ENCODE results near the gene KRT84. TPM values are rescaled to one million over a fixed set of nuclear protein-coding genes. Genes with fewer than 3 reads are reported as not detected.

Gene KRT84
- total RNA-seq, 3 donors from 2014 or later = not detected

DNA sequence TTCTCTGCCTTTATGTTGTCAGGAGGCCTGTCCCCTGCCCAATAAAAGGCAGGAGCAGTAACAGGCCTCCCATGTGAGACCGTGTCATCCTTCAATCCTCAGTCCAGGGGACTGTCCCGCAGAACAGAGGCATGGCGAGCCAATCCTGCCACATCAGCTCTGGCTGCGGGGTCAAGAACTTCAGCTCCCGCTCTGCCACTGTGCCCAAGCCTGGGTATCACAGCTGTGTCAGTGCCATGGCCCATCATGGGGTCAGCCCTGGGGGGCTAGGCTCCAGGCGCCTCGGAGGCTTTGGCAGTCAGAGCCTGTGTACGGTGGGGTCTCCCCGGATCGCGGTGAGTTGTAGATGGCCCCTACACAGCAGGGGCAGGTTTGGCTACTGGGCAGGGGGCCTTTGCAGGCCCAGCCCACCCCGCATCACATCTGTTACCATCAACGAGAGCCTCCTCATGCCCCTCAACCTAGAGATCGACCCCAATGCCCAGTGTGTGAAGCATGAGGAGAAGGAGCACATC, 44.3 kb downstream of the KRT84 start:
- H3K36me3 ChIP-seq = no peaks in the 10 kb centered on the region
- peaks cover 4 to 17% of the 10 kb centered on the region in 2 donors for H3K9me3 ChIP-seq
- H3K27ac ChIP-seq = no peak overlapping the region
- no peaks in the 10 kb centered on the region for H3K27me3 ChIP-seq
- TF ChIP-seq POLR2A (IDR thresholded peaks at IDR 0.05) (no peak), POLR2AphosphoS5 (IDR thresholded peaks at IDR 0.05) (no peak)
- TF ChIP-seq, protein P1, sequence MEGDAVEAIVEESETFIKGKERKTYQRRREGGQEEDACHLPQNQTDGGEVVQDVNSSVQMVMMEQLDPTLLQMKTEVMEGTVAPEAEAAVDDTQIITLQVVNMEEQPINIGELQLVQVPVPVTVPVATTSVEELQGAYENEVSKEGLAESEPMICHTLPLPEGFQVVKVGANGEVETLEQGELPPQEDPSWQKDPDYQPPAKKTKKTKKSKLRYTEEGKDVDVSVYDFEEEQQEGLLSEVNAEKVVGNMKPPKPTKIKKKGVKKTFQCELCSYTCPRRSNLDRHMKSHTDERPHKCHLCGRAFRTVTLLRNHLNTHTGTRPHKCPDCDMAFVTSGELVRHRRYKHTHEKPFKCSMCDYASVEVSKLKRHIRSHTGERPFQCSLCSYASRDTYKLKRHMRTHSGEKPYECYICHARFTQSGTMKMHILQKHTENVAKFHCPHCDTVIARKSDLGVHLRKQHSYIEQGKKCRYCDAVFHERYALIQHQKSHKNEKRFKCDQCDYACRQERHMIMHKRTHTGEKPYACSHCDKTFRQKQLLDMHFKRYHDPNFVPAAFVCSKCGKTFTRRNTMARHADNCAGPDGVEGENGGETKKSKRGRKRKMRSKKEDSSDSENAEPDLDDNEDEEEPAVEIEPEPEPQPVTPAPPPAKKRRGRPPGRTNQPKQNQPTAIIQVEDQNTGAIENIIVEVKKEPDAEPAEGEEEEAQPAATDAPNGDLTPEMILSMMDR (IDR thresholded peaks at IDR 0.05) = no peak
- no peak for DNase-seq (ENCODE audit: low spot score in 2 of 2)
- no peaks in the 10 kb centered on the region for H3K4me1 ChIP-seq
- intact Hi-C loops (cut with DNase I; ENCODE audit: low total_unique reads) = no loop called here
- no peak overlapping the region for H3K4me3 ChIP-seq

DNA sequence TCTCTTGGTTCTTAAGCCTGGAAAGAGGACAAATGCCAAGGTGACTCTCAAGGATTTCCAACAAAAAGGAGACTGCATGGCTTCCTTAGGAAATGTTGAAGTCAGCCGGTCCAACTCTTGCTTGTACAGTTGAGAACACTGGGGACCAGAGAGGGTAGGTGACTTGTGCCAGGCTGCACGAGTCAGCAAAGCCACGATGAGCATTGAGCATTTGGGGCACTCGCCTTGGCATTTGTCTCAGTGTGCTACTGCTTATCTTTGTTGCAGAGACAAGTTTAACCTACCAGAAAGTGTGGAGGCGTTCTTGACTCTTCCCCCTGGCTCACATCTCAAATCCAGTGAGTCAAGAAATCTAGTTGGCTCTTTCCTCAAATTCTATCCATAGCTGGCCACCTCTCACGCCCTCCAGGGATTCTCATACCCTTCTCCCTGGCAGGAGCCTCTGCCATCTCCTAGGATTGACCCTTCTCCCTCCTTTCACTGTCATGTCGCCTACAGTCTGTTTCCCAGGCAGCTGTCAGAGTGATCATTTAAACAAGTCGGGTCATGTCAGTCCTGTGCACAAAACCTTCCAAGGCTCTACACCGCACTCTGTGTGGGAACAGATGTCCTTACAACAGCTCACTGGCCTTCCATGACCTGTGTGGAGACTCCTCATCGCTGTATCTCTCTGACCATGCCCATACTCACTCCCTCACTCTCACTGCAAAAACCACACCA, 47.1 kb downstream of the KRT84 start:
- Histone ChIP-seq H3K9me3 (peaks cover 10 to 19% of the 10 kb centered on the region in 2 donors), H3K27me3 (no peaks in the 10 kb centered on the region), H3K27ac (peak overlapping the region in 1 of 2 donors; percentile 42), H3K4me3 (no peak overlapping the region), H3K4me1 (no peaks in the 10 kb centered on the region), H3K36me3 (no peaks in the 10 kb centered on the region)
- DNase-seq (ENCODE audit: low spot score in 2 of 2) = peak in 1 of 2 donors; percentile 88
- intact Hi-C loops (cut with DNase I; ENCODE audit: low total_unique reads) = no loop called here
- TF ChIP-seq POLR2A (IDR thresholded peaks at IDR 0.05) (no peak), POLR2AphosphoS5 (IDR thresholded peaks at IDR 0.05) (peak in 1 of 3 donors; percentile 31)
- TF ChIP-seq, protein P1 (IDR thresholded peaks at IDR 0.05) = no peak

DNA sequence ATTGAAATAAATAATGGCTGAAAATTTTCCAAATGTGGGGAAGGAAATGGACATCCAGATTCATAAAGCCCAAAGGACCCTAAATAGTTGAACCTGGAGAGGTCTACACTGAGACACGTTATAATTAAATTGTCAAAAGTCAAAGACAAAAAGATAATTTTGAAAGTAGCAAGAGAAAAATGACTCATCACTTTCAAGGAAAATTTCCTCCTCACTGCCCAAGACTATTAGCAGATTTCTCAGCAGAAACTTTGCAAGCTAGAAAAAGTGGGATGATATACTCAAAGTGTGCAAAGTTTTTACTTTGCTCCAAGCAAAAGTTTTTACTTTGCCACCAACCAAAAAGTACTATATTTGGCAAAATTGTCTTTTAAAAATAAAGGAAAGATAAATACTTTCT, 48.4 kb downstream of the KRT84 start:
- Histone ChIP-seq H3K4me3 (no peak overlapping the region), H3K36me3 (no peaks in the 10 kb centered on the region), H3K4me1 (no peaks in the 10 kb centered on the region), H3K9me3 (peaks cover 10 to 15% of the 10 kb centered on the region in 2 donors), H3K27me3 (no peaks in the 10 kb centered on the region), H3K27ac (no peak overlapping the region)
- TF ChIP-seq POLR2A (IDR thresholded peaks at IDR 0.05) (no peak), POLR2AphosphoS5 (IDR thresholded peaks at IDR 0.05) (no peak)
- TF ChIP-seq, protein P1 (IDR thresholded peaks at IDR 0.05) = no peak
- DNase-seq (ENCODE audit: low spot score in 2 of 2) = no peak
- intact Hi-C loops (cut with DNase I; ENCODE audit: low total_unique reads) = no loop called here

DNA sequence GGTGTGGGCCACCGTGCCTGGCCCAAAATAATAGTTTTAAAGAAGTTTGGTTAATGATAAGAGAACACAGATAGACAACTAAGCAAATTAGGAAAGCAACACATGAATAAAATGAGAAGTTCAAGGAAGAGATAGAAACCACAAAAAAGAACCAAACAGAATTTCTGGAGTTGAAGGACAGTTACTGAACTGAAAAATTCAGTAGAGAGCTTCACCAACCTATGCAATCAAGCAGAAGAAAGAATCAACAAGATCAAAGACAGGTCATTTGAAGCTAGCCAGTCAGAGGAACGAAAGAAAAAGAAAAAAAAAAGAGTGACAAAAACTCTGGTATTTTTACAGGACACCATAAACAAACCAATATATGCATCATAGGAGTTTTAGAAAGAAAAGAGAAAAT, 48.8 kb downstream of the KRT84 start:
- no peak for DNase-seq (ENCODE audit: low spot score in 2 of 2)
- intact Hi-C loops (cut with DNase I; ENCODE audit: low total_unique reads) = no loop called here
- Histone ChIP-seq H3K9me3 (peaks cover 10 to 15% of the 10 kb centered on the region in 2 donors), H3K4me3 (no peak overlapping the region), H3K4me1 (no peaks in the 10 kb centered on the region), H3K36me3 (no peaks in the 10 kb centered on the region), H3K27ac (no peak overlapping the region), H3K27me3 (no peaks in the 10 kb centered on the region)
- TF ChIP-seq POLR2A (IDR thresholded peaks at IDR 0.05) (no peak), POLR2AphosphoS5 (IDR thresholded peaks at IDR 0.05) (no peak)
- TF ChIP-seq, protein P1 (IDR thresholded peaks at IDR 0.05) = no peak

DNA sequence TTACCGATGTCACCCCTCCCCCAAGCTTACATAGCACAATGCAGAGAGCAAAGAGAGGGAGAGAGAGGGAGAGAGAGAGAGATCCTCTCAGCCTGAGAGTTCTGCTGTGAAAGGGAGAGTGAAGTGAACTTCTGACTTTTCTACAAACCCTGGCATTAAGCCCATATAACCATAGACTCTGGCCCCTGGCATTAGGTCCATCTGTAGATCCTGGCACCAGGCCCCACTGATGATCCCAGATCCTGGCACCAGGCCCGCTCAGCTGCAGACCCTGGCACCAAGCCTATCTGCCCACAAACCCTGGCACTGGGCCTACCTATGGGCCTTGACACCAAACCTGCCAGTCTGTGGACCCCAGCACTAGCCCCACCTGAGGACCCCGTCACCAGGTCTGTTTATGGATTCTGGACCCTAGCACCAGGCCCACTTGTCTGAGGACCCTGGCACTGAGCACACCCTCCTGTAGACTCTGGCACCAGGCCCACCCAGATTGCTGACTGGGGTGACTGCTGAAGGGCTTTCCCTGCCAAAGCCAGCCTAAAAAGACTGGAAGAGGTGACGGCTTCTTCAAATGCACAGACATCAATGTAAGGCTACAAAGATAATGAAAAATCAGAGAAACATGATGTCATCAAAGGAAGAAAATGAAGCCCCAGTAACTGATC, 49.7 kb downstream of the KRT84 start:
- DNase-seq (ENCODE audit: low spot score in 2 of 2) = no peak
- Histone ChIP-seq H3K27ac (no peak overlapping the region), H3K9me3 (peaks cover 10 to 15% of the 10 kb centered on the region in 2 donors), H3K4me1 (no peaks in the 10 kb centered on the region), H3K4me3 (no peak overlapping the region), H3K27me3 (no peaks in the 10 kb centered on the region), H3K36me3 (no peaks in the 10 kb centered on the region)
- intact Hi-C loops (cut with DNase I; ENCODE audit: low total_unique reads) = no loop called here
- TF ChIP-seq POLR2AphosphoS5 (IDR thresholded peaks at IDR 0.05) = no peak
- TF ChIP-seq POLR2A (IDR thresholded peaks at IDR 0.05) = no peak
- TF ChIP-seq, protein P1 (IDR thresholded peaks at IDR 0.05) = no peak

Measured in breast epithelium (tissue), 4 donors.